Neural crest cell (in vitro differentiated cells): ENCODE data around the gene ADCY3. TPM values are rescaled to one million over a fixed set of nuclear protein-coding genes. Genes with fewer than 3 reads are reported as not detected.

Experiments
- DNase-seq: peaks from one replicate; pipeline ENCODE4 v3.0.0; 2021; ENCODE audit warnings: low read depth, mixed read lengths, low spot score
- H3K27ac Mint-ChIP-seq: one replicate; pipeline ENCODE4 v1.8.0; 2021; ENCODE audit warnings: mild to moderate bottlenecking, mixed read lengths; ENCODE audit not compliant: unreplicated experiment
- H3K27me3 Mint-ChIP-seq: 2 replicates; pipeline ENCODE4 v1.8.0; 2021; ENCODE audit warnings: low read depth, mild to moderate bottlenecking, mixed read lengths
- H3K36me3 Mint-ChIP-seq: 2 replicates; pipeline ENCODE4 v1.8.0; 2021; ENCODE audit warnings: low read depth, mild to moderate bottlenecking, mixed read lengths
- H3K4me1 Mint-ChIP-seq: 2 replicates; pipeline ENCODE4 v1.8.0; 2021; ENCODE audit warnings: mixed read lengths
- H3K4me3 Mint-ChIP-seq: one replicate; pipeline ENCODE4 v1.8.0; 2021; ENCODE audit warnings: mild to moderate bottlenecking, mixed read lengths
- H3K9me3 Mint-ChIP-seq: 2 replicates; pipeline ENCODE4 v1.8.0; 2021; ENCODE audit warnings: mixed read lengths
- CTCF ChIP-seq: fragments of 200-600 bp; sonication (generic); conservative IDR thresholded peaks from 2 replicates; pipeline ENCODE4 v1.5.0; 2021; ENCODE audit warnings: antibody characterized with exemption, mild to moderate bottlenecking
- long read RNA-seq: library from polyadenylated mRNA; unstranded; transcript quantifications from one replicate; pipeline ENCODE4 v2.0.0, GENCODE V29; 2020
- total RNA-seq: library from RNA; stranded (reverse); gene quantifications from 2 replicates; pipeline ENCODE4 v1.2.1, GENCODE V29; 2021

The ADCY3 gene
- 48.1 and 49.2 TPM in 2 replicates for total RNA-seq
- long read RNA-seq, partial matches to known transcripts, result 10 of 13 reads
- long read RNA-seq, other reads (novel, unspliced or antisense), result 3 of 13 reads

- TF ChIP-seq CTCF, result no peak
- Mint-ChIP-seq H3K4me1 (peaks cover 29% of the 10 kb centered on the region), H3K27ac (no peak within 1 kb of the TSS), H3K36me3 (peaks cover 4% of the 10 kb centered on the region), H3K9me3 (no peaks in the 10 kb centered on the region), H3K27me3 (peaks cover 2% of the 10 kb centered on the region), H3K4me3 (peak within 1 kb of the TSS; percentile 95)
- peak; percentile 40 for DNase-seq
These were observed at the start of gene ADCY3 for GRCh38 chr2:24920098-24920808. ADCY3 (minus strand) TSS chr2:24920237; CDS start chr2:24918987, 1,250 bp downstream.

GRCh38 chr2:24969784-24970183 lies 49.7 kb upstream of the ADCY3 start:
- TF ChIP-seq CTCF, result no peak
- Mint-ChIP-seq H3K36me3 (no peaks in the 10 kb centered on the region), H3K4me1 (peaks cover 24% of the 10 kb centered on the region), H3K4me3 (peak overlapping the region; percentile 57), H3K9me3 (no peaks in the 10 kb centered on the region), H3K27ac (no peak overlapping the region), H3K27me3 (no peaks in the 10 kb centered on the region)
- DNase-seq, result no peak

GRCh38 chr2:24961903-24962302 lies 41.9 kb upstream of the ADCY3 start:
- DNase-seq, result no peak
- TF ChIP-seq CTCF, result no peak
- H3K4me3 Mint-ChIP-seq, result no peak overlapping the region
- no peak overlapping the region for H3K27ac Mint-ChIP-seq
- peaks cover 36% of the 10 kb centered on the region for H3K36me3 Mint-ChIP-seq
- no peaks in the 10 kb centered on the region for H3K27me3 Mint-ChIP-seq
- H3K4me1 Mint-ChIP-seq, result no peaks in the 10 kb centered on the region
- no peaks in the 10 kb centered on the region for H3K9me3 Mint-ChIP-seq

GRCh38 chr2:24959761-24960160 lies 39.7 kb upstream of the ADCY3 start:
- peaks cover 6% of the 10 kb centered on the region for H3K9me3 Mint-ChIP-seq
- no peak overlapping the region for H3K4me3 Mint-ChIP-seq
- H3K36me3 Mint-ChIP-seq, result peaks cover 55% of the 10 kb centered on the region
- no peaks in the 10 kb centered on the region for H3K27me3 Mint-ChIP-seq
- no peak overlapping the region for H3K27ac Mint-ChIP-seq
- no peak for TF ChIP-seq CTCF
- H3K4me1 Mint-ChIP-seq, result no peaks in the 10 kb centered on the region
- no peak for DNase-seq

- H3K4me1 Mint-ChIP-seq, result no peaks in the 10 kb centered on the region
- no peak for DNase-seq
- no peak overlapping the region for H3K4me3 Mint-ChIP-seq
- no peaks in the 10 kb centered on the region for H3K27me3 Mint-ChIP-seq
- no peak for TF ChIP-seq CTCF
- H3K27ac Mint-ChIP-seq, result no peak overlapping the region
- peaks cover 63% of the 10 kb centered on the region for H3K36me3 Mint-ChIP-seq
- H3K9me3 Mint-ChIP-seq, result peaks cover 6% of the 10 kb centered on the region
These were observed 38.4 kb upstream of the ADCY3 start for GRCh38 chr2:24958411-24958935.
